TTC549 (cell line): Measurements from ENCODE around the gene FAM219A.
"Not testable (repeated sequence)": the region's sequence is repeated elsewhere in the genome, so short reads cannot be mapped to it uniquely, and the experiment has no call there.

ENCODE experiments used
- FAIRE-seq: peaks from 2 replicates; lab custom pipeline; 2012; peaks lifted over from hg19 to GRCh38; lab: Jason Lieb, UNC

The FAM219A gene

GRCh38 chr9:34442770-34443169 is 15.6 kb downstream of the FAM219A start:
- no peak for FAIRE-seq

- no peak for FAIRE-seq
These were observed 18.4 kb downstream of the FAM219A start for GRCh38 chr9:34440017-34440416.

DNA sequence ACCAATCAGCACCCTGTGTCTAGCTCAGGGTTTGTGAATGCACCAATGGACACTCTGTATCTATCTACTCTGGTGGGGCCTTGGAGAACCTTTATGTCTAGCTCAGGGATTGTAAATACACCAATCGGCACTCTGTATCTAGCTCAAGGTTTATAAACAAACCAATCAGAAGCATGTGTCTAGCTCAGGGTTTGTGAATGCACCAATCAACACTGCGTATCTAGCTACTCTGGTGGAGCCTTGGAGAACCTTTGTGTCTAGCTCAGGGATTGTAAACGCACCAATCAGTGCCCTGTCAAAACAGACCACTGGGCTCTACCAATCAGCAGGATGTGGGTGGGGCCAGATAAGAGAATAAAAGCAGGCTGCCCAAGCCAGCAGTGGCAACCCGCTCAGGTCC is 19.9 kb downstream of the FAM219A start:
- not testable (repeated sequence) for FAIRE-seq

- not testable (repeated sequence) for FAIRE-seq
These were observed 20.5 kb downstream of the FAM219A start for GRCh38 chr9:34437926-34438307.

DNA sequence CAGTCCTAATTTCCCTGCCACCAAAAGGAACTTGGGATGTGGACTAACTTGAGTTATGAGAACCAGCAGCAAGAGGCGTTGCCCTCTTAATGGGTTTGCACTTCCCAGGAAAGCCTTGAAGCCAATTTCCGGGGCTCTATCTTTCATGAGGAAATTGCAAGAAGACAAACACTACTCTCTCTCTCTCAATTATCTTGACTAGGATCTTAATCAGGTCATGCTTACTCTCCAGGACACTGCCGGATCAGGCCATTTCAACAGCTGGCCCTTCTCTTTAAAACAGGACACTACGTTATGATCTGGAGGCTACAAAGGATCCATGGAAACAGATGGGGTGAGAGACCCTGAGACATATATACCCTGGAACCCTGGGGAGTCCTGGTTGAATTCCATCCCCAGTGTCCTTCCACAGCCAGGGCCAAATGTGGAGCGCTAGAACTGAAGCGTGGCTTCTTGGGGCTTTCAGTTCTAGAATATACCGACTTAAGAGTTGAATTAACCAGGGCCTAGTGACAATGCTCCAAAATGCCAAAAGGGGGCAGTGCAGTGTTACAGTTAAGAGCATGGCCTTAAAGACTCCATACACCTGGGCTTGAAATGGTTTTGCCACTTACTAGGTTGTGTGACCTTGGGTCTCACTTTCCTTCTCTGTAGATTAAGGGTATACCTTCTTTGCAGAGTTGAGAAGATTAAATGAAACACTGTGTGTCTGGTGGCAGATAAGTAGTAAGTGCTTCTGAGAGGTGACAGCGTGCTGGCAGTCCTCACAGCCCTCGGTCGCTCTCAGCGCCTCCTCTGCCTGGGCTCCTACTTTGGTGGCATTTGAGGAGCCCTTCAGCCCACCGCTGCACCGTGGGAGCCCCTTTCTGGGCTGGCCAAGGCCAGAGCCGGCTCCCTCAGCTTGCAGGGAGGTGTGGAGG is 21.1 kb downstream of the FAM219A start:
- no peak for FAIRE-seq

DNA sequence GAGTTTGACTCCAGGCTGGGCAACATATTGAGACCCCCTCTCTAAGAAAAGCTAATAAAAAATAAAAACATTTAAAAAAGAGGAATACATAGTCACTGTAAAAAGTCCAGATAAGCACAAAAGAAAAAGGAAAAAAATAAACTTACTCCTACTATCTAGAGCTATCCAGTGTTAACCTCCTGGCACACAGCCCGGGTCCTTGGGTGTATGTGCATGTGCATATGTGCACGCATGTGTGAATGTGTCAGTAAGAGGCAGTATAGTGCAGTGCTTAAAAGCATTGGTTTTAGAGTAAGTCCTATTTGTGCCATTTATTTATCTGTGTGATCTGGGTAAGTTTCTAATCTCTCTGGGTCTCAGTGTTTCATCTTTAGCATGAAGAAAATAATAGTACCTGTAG is 26.7 kb downstream of the FAM219A start:
- no peak for FAIRE-seq

DNA sequence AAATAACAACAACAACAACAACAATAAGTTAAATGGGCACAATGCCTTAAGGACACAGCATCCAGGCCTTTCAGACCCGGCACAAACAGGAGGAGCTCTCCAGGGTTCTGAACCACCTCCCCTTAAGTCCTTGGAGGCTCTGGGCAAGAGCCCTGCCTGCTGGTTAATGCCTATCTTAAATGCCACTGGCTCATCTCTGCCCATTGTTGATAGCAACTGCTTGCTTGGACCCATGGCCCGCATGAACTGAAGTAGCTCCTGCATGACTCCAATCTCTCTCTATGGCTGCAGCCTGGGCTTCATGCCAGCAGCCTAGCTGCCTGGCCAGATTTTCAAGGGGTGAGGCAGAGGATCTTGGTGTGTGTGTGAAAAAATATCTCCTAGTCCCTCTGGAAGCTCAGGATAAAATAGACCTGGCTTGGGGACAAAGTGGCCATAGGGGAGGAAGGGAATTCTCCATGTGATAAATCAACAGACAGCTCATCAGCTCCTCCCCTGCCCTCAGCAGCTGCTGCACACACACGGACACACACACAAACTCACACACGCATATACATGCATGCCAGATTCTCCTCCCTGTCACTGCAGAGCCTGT is 27.4 kb downstream of the FAM219A start:
- no peak for FAIRE-seq

- no peak for FAIRE-seq
These were observed 29.9 kb downstream of the FAM219A start for GRCh38 chr9:34428325-34428958.

GRCh38 chr9:34426347-34427074 is 31.9 kb downstream of the FAM219A start:
- FAIRE-seq, result no peak

DNA sequence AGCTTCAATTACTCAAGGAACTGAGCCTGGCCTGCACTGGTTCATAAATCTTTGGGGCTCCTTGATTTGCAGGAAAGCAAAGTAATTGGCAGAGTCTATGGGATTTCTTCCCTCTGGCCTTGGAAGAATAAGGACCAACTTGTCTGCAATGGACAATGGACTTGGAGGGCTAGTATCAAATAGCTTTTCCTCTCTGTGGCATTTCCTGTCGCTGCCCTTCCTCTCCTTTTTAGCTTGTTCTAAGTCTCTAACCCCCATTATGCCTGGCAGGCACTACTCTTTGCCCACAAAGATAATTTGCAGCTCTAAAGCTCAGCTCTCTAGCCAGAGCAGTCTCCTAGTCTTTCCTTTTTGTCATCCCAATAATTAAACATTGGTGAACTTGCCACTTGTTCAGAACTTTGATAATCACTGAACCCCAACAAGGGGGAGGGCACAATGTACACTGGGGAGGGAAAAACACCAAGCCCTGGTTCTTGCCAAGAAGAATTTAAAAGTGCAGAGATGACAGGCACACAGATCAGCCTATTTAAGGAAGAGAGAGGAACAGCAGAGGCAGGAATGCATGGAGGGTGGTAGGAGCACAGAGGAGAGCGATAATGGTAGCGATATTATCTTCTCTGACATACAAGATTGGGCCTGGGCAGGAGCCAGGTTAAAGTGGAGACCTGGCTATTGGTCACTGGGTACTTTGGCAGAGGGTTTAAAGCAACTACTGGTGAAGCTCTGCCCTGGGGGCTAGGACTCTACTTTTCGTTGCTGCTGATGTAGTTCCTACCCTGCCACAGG is 38.5 kb downstream of the FAM219A start:
- no peak for FAIRE-seq

DNA sequence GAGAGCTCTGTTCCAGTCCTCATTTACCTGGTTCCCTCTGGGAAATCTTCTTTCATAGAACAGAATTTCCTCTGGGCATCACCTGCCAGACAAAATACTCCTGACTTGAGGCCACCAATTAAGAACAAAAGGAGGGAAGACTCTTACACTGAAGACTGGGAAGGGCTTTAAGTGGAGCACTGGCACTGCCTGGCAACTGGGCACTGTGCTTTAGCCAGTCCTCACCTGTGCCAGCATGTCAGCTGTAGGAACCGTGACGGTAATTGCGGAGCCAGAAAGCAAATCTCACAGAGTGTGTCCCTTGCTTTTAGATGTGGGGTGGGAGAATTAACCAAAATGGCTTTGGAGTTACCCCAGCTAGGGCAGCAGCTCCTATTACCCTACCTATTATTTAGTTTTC is 40.6 kb downstream of the FAM219A start:
- no peak for FAIRE-seq

GRCh38 chr9:34413231-34413852 is 45.0 kb downstream of the FAM219A start:
- no peak for FAIRE-seq

DNA sequence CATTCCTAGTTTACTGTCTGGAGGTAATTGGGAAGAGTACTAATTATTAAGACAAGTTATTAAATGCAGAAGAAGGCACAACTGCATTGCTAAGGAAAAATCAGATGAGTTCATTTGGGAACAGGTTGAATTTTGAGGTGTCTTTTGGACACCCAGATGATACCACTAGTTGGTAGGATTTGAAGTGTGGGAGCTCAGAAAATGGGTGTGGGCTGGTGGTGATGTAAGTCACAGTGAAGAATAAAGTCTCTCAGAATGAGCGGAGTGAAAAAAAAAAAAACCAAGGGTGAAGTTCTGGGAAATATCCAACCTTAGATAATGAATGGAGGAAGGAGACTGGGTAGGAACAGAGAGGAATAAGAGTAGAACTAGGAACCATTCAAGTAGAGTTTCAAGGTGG is 46.0 kb downstream of the FAM219A start:
- FAIRE-seq, result no peak

GRCh38 chr9:34409154-34409553 is 49.2 kb downstream of the FAM219A start:
- FAIRE-seq, result no peak

- FAIRE-seq, result no peak
These were observed 50.2 kb downstream of the FAM219A start for GRCh38 chr9:34408173-34408572.

GRCh38 chr9:34406219-34406618 is 52.2 kb downstream of the FAM219A start:
- no peak for FAIRE-seq

GRCh38 chr9:34405719-34406118 is 52.7 kb downstream of the FAM219A start:
- no peak for FAIRE-seq

GRCh38 chr9:34403554-34404380 is 54.6 kb downstream of the FAM219A start:
- peak; percentile 42 for FAIRE-seq

- no peak for FAIRE-seq
These were observed 57.4 kb downstream of the FAM219A start for GRCh38 chr9:34400686-34401602.
